Measurements from ENCODE around the gene EMC10.

EMC10 gene

DNA sequence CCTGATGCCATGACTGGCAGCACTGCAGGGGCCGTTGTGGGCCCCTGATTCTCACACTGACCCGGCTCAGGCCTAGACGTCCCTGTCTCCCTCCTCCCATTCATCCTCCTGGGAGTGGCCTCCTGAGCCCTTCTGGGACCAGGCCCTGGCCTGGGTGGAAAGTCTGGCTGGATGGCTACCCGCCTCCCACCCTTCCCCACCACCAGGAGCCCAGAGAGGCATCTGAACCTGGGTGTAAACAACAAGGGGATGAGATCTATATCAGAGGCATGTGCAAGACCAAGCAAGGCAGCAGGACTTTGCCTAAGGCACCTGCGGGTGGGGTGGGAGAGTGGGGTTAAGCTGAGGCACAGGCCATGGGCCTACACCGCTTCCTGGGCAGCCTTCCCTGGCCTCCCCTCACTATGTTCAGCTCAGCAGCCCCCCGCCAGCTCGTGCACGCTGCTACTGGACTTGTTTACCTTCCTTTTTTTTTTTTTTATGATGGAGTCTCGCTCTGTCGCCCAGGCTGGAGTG is 59.4 kb downstream of the EMC10 start:
- peaks cover 11 to 13% of the 10 kb centered on the region in 2 donors for H3K27me3 ChIP-seq (ENCODE audit: control insufficient read depth in 1 of 2, insufficient read depth in 2 of 2, low read length in 2 of 2)
- H3K4me1 ChIP-seq (ENCODE audit: control insufficient read depth, insufficient read depth, low read length): no peaks in the 10 kb centered on the region
- no peaks in the 10 kb centered on the region for H3K36me3 ChIP-seq (ENCODE audit: control insufficient read depth in 2 of 2, insufficient read depth in 2 of 2, low read length in 2 of 2)
- H3K27ac ChIP-seq (ENCODE audit: low read length): no peak overlapping the region
- H3K4me3 ChIP-seq (ENCODE audit: low read length in 2 of 2): no peak overlapping the region
- H3K9me3 ChIP-seq (ENCODE audit: control insufficient read depth in 2 of 2, low read length in 2 of 2): peaks cover 6 to 11% of the 10 kb centered on the region in 2 donors
- H3K9ac ChIP-seq (ENCODE audit: low read length in 2 of 2): no peak overlapping the region

DNA sequence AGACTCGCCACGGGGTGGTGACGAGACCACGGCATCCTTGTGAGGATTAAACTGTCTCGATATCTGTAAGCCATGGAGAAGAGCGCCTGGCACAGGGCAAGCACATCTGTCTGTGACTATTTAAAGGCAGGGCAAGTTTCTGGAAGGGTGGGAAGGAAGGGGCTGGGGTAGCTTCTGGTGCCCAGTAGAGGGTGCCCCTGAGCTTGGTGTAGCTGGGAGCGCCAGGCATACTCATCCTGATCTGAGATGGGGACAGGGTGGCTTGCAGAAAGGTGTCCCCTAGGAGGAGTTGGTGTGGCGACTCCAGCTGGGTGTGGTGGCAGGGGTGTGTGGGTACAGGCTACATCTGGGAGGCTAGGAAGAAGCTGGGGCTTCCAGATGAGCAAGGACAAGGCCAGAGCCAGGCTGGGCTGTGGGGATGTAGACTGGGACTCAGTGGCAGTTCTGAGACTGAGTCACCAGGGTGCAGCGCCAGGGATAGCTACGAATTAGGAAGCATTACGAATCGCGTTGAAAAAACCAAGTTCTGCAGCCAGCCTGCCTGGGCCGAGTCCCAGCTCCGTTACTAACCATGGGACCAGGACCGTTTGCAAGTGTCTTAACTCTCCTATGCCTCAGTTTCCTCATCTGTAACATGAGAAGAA is 60.5 kb downstream of the EMC10 start:
- Histone ChIP-seq H3K27ac (ENCODE audit: low read length) (no peak overlapping the region), H3K27me3 (ENCODE audit: control insufficient read depth in 1 of 2, insufficient read depth in 2 of 2, low read length in 2 of 2) (peaks cover 4 to 9% of the 10 kb centered on the region in 2 donors), H3K9ac (ENCODE audit: low read length in 2 of 2) (no peak overlapping the region), H3K9me3 (ENCODE audit: control insufficient read depth in 2 of 2, low read length in 2 of 2) (peaks cover 6 to 11% of the 10 kb centered on the region in 2 donors), H3K4me3 (ENCODE audit: low read length in 2 of 2) (no peak overlapping the region), H3K4me1 (ENCODE audit: control insufficient read depth, insufficient read depth, low read length) (no peaks in the 10 kb centered on the region), H3K36me3 (ENCODE audit: control insufficient read depth in 2 of 2, insufficient read depth in 2 of 2, low read length in 2 of 2) (no peaks in the 10 kb centered on the region)

DNA sequence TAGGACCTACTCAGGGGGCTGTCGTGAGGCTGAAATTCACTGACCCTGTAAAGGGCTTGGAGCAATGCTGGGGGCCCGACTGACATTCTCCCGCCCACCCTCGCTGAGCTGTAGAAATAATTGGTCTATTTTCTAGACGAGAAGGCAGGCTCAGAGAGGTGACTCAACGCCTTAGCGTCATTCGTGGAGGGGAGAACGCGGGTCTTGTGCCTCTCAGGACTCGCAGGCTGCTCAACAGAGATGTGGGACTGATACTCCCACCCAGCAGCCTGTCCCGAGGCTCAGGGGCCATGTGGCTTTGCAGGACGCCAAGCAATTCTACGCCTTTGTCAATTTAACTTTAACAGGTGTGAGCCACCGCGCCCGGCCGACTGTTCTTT is 61.0 kb downstream of the EMC10 start:
- H3K9me3 ChIP-seq (ENCODE audit: control insufficient read depth in 2 of 2, low read length in 2 of 2): peaks cover 6 to 9% of the 10 kb centered on the region in 2 donors
- no peaks in the 10 kb centered on the region for H3K36me3 ChIP-seq (ENCODE audit: control insufficient read depth in 2 of 2, insufficient read depth in 2 of 2, low read length in 2 of 2)
- no peaks in the 10 kb centered on the region for H3K4me1 ChIP-seq (ENCODE audit: control insufficient read depth, insufficient read depth, low read length)
- H3K4me3 ChIP-seq (ENCODE audit: low read length in 2 of 2): no peak overlapping the region
- no peak overlapping the region for H3K9ac ChIP-seq (ENCODE audit: low read length in 2 of 2)
- no peak overlapping the region for H3K27ac ChIP-seq (ENCODE audit: low read length)
- peaks cover 4 to 6% of the 10 kb centered on the region in 2 donors for H3K27me3 ChIP-seq (ENCODE audit: control insufficient read depth in 1 of 2, insufficient read depth in 2 of 2, low read length in 2 of 2)

- Histone ChIP-seq H3K4me3 (ENCODE audit: low read length in 2 of 2) (no peak overlapping the region), H3K36me3 (ENCODE audit: control insufficient read depth in 2 of 2, insufficient read depth in 2 of 2, low read length in 2 of 2) (no peaks in the 10 kb centered on the region), H3K9me3 (ENCODE audit: control insufficient read depth in 2 of 2, low read length in 2 of 2) (peaks cover under 1 to 4% of the 10 kb centered on the region in 2 donors), H3K4me1 (ENCODE audit: control insufficient read depth, insufficient read depth, low read length) (no peaks in the 10 kb centered on the region), H3K9ac (ENCODE audit: low read length in 2 of 2) (no peak overlapping the region), H3K27ac (ENCODE audit: low read length) (no peak overlapping the region), H3K27me3 (ENCODE audit: control insufficient read depth in 1 of 2, insufficient read depth in 2 of 2, low read length in 2 of 2) (peaks cover 2 to 4% of the 10 kb centered on the region in 2 donors)
Measured at GRCh38 chr19:50537769-50538230, 61.5 kb downstream of the EMC10 start.
